Measurements from ENCODE around the gene CRB2. TPM values are rescaled to one million over a fixed set of nuclear protein-coding genes. Genes with fewer than 3 reads are reported as not detected.

The CRB2 gene
- total and polyA plus RNA-seq, 2 of the 4 experiments (the other 2 are of a cell fraction): not detected

DNA sequence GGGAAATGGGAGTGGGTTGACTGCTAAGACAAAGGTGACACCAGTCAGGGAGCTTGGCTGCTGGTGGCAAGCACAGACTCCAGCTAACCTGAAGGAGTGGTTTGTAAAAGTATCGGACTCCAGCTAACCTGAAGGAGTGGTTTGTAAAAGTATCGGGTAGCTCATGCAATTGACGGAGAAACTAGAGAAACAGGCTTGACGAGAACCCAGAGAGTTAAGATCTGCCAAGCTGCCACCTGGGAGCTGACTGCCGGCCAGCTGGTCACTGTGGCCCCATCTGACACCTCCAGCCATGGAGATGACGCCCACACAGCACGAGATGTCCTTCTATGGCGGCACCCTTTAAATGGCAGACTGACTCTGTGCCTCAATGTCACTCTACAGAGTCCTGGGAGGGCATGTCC lies 28.3 kb upstream of the CRB2 start:
- no peaks in the 10 kb centered on the region for H3K9me3 ChIP-seq (ENCODE audit: control insufficient read depth, insufficient read depth, low read length)
- H3K27ac ChIP-seq (ENCODE audit: insufficient read depth, low read length): no peak overlapping the region
- DNase-seq (no peak), ATAC-seq (ENCODE audit: low read depth) (no peak)
- H3K36me3 ChIP-seq (ENCODE audit: control insufficient read depth, insufficient read depth, low read length): no peaks in the 10 kb centered on the region
- H3K4me3 ChIP-seq (ENCODE audit: insufficient read depth, low read depth, low read length): no peak overlapping the region
- H3K14ac ChIP-seq (replicated peaks; ENCODE audit: low read depth, low read length): no peak overlapping the region
- TF ChIP-seq BHLHE40 (IDR thresholded peaks at IDR 0.05; ENCODE audit: low read depth, low read length) (no peak), FOS (IDR thresholded peaks at IDR 0.05; ENCODE audit: low read depth, low read length) (no peak), MXI1 (IDR thresholded peaks at IDR 0.05; ENCODE audit: borderline replicate concordance, low read depth, low read length) (no peak), RAD21 (IDR thresholded peaks at IDR 0.05; ENCODE audit: low read length) (no peak), MAFK (IDR thresholded peaks at IDR 0.05; ENCODE audit: low read depth, low read length) (no peak), MAZ (IDR thresholded peaks at IDR 0.05; ENCODE audit: borderline replicate concordance, low read depth, low read length) (no peak), RCOR1 (IDR thresholded peaks at IDR 0.05; ENCODE audit: insufficient replicate concordance, low read length) (no peak), CHD1 (IDR thresholded peaks at IDR 0.05; ENCODE audit: low read depth, low read length) (no peak), RFX5 (IDR thresholded peaks at IDR 0.05; ENCODE audit: low read depth, low read length) (no peak), NFE2L2 (IDR thresholded peaks at IDR 0.05; ENCODE audit: low read depth, low read length) (no peak)
- TF ChIP-seq, protein P1, sequence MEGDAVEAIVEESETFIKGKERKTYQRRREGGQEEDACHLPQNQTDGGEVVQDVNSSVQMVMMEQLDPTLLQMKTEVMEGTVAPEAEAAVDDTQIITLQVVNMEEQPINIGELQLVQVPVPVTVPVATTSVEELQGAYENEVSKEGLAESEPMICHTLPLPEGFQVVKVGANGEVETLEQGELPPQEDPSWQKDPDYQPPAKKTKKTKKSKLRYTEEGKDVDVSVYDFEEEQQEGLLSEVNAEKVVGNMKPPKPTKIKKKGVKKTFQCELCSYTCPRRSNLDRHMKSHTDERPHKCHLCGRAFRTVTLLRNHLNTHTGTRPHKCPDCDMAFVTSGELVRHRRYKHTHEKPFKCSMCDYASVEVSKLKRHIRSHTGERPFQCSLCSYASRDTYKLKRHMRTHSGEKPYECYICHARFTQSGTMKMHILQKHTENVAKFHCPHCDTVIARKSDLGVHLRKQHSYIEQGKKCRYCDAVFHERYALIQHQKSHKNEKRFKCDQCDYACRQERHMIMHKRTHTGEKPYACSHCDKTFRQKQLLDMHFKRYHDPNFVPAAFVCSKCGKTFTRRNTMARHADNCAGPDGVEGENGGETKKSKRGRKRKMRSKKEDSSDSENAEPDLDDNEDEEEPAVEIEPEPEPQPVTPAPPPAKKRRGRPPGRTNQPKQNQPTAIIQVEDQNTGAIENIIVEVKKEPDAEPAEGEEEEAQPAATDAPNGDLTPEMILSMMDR (conservative IDR thresholded peaks at IDR 0.05; ENCODE audit: low read depth, low read length): no peak
- TF ChIP-seq, protein P2, sequence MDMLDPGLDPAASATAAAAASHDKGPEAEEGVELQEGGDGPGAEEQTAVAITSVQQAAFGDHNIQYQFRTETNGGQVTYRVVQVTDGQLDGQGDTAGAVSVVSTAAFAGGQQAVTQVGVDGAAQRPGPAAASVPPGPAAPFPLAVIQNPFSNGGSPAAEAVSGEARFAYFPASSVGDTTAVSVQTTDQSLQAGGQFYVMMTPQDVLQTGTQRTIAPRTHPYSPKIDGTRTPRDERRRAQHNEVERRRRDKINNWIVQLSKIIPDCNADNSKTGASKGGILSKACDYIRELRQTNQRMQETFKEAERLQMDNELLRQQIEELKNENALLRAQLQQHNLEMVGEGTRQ (IDR thresholded peaks at IDR 0.05; ENCODE audit: low read depth, low read length): no peak
- no peak overlapping the region for H3K4me2 ChIP-seq (ENCODE audit: low read depth, low read length)
- CTCF ChIA-PET: no interaction called here
- 54% methylated on average over 5 of the region's 8 CpGs; no CpG with 5 or more reads in 1 of the 2 experiments for WGBS, 2 experiments (ENCODE audit: extremely low coverage in 2 of 2, insufficient read length in 1 of 2)
- no TSS peak for BruUV-seq (replicated peaks)
- H2BK20ac ChIP-seq (ENCODE audit: low read depth, low read length): no peak overlapping the region
- peak overlapping the region; percentile 8 for H2AFZ ChIP-seq (replicated peaks; ENCODE audit: low read length, poor library complexity)
- no peaks in the 10 kb centered on the region; the same call in 1 of the 2 replicates for H3K4me1 ChIP-seq (ENCODE audit: control insufficient read depth, insufficient read depth, low read length)
- no peaks in the 10 kb centered on the region for H4K20me1 ChIP-seq (ENCODE audit: insufficient read depth, low read length)
- no peak overlapping the region for H3K9ac ChIP-seq (ENCODE audit: low read depth, low read length)
- no peaks in the 10 kb centered on the region for H3K79me1 ChIP-seq (ENCODE audit: low read depth in 1 of 2, low read length in 2 of 2)
- H3K9me1 ChIP-seq (ENCODE audit: insufficient read depth, low read length): no peaks in the 10 kb centered on the region
- no peak overlapping the region for H3K56ac ChIP-seq (ENCODE audit: extremely low read depth, insufficient read depth, low read length)
- intact Hi-C loops (cut with micrococcal nuclease) (no loop called here), in situ Hi-C loops (cut with MboI; ENCODE audit: low sequenced_read_pairs) (loop anchor here (25.0 kb wide), 1 partner anchor 490 kb away; the partner anchor contains the start of gene PDCL), dilution Hi-C loops (cut with HindIII; ENCODE audit: low sequenced_read_pairs, unreplicated experiment) (no loop called here)
- no peak overlapping the region for H2AK9ac ChIP-seq (replicated peaks; ENCODE audit: low read depth, low read length, poor library complexity)
- H3K18ac ChIP-seq (ENCODE audit: low read depth, low read length): no peak overlapping the region
- no peak overlapping the region for H4K5ac ChIP-seq (ENCODE audit: low read depth, low read length)
- POLR2A ChIA-PET (ENCODE audit: unreplicated experiment): no interaction called here
- no peak overlapping the region for H2BK5ac ChIP-seq (ENCODE audit: low read depth, low read length, poor library complexity, severe bottlenecking)
- no peak overlapping the region for H2AK5ac ChIP-seq (ENCODE audit: low read depth, low read length)
- H3K27me3 ChIP-seq (ENCODE audit: control insufficient read depth, insufficient read depth, low read length): peaks cover 17% of the 10 kb centered on the region; the same call in 1 of the 2 replicates
- no peak overlapping the region for H4K8ac ChIP-seq (ENCODE audit: low read depth in 2 of 2, low read length in 2 of 2)
- H2BK15ac ChIP-seq (ENCODE audit: low read depth, low read length): no peak overlapping the region
- H3K23ac ChIP-seq (ENCODE audit: low read depth, low read length): no peak overlapping the region
- no peak overlapping the region for H2BK120ac ChIP-seq (ENCODE audit: low read depth, low read length)
- no peak overlapping the region for H3K4ac ChIP-seq (ENCODE audit: low read depth, low read length)
- H4K91ac ChIP-seq (ENCODE audit: insufficient read depth, low read depth, low read length): no peak overlapping the region

All from IMR-90 (cell line).